ENCODE results near the gene AGPAT1.

DNA sequence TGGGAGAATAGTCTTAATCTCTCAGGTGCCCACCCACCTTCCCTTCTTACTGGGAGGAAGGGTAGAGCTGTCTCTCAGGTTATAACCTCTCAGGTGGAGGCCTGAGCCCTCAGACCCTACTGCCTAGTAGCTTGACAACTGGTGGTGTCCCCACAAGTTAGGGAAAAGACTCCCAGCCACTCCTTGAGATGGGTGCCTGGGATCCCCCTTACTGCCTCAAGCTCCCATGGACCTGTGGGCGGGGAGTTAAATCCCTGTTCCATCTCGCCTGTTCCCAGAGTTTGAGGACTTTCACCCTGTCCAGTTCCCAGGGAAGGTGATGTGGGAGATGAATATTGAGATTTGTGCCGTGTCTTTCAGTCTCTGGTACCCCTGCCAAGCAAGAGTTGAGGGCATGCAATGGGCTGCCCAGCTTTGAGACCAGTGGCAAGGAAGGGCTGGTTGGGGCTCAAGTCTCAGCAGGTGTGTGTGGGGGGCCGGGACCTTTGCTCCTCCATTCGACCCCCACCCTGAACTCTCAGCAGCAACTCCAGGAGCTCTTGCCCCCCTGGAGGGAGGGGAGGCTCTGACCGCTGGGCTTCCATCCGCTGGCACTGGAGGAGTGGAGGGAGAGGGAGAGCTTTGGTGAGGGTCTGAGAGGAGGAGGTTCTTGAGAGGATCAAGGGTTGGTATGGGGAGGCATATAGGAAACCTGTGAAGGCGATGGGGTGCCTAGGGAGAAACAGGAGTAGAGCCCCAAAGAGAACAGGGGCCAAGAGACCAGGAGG is 15.2 kb upstream of the AGPAT1 start:
- TF ChIP-seq EZH2 (IDR thresholded peaks at IDR 0.05; ENCODE audit: insufficient read depth, poor library complexity, severe bottlenecking) = no peak
- TF ChIP-seq EZH2phosphoT487 (IDR thresholded peaks at IDR 0.05; ENCODE audit: insufficient read depth, low read depth) = no peak

Measured in GM23248 (cell line).